NCI-H187 treated with DMSO at 0.1 percent for 48 hours (cell line): ENCODE results near the gene LCE2B.

Experiments used
- DNase-seq: peaks from one replicate; lab custom pipeline; 2025; lab: John Stamatoyannopoulos, UW

The LCE2B gene

DNA sequence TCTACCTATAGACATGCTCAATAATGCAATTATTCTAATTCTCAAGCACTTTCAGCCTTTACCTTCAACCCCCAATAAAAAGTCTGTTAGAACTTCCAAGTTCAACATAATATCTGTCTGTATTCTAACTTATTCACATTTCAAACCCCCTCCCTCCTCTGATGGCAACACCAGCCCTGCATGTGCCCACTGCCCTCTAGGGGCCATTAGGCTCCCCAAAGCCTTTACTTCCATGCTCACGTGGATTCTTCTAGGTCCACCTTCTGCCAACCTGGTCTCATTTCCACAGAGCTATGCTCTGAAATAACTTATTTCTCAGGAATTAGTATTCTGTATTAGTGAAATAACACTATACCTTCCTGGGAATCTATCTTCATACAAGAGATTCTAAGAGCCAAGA, 49.7 kb downstream of the LCE2B start:
- DNase-seq: no peak
